CD4-positive, CD25-positive, alpha-beta regulatory T cell (primary cell): ENCODE measurements around the gene IGFBP2. TPM values are rescaled to one million over a fixed set of nuclear protein-coding genes. Genes with fewer than 3 reads are reported as not detected.
A peak's percentile ranks its signal among the peaks of the same experiment; 100 is the strongest.

Source experiments
- ATAC-seq, 2 donors: fragments of 150-1000 bp; cut with Tn5 transposase; one replicate each; pipeline ENCODE4 v1.10.0; 2021; ENCODE audit warnings: low read depth in 2 of 2, moderate number of reproducible peaks in 2 of 2, moderate library complexity in 1 of 2
- DNase-seq, 3 donors: peaks; one replicate each; pipeline versions ENCODE4 v3.0.0 to v3.0.0-alpha.2; 2012 to 2022; ENCODE audit warnings: mixed read lengths in 1 of 3
- H3K27ac ChIP-seq: one replicate; pipeline ENCODE4 v1.7.0; 2013; ENCODE audit warnings: mild to moderate bottlenecking, low read length; ENCODE audit not compliant: insufficient read depth, poor library complexity, severe bottlenecking
- H3K27me3 ChIP-seq: one replicate; pipeline ENCODE4 v1.7.0; 2013; ENCODE audit warnings: low read length; ENCODE audit not compliant: control insufficient read depth, insufficient read depth
- H3K36me3 ChIP-seq: one replicate; pipeline ENCODE4 v1.7.0; 2013; ENCODE audit warnings: mild to moderate bottlenecking, low read length, moderate library complexity; ENCODE audit not compliant: control insufficient read depth, insufficient read depth
- H3K4me1 ChIP-seq: 2 replicates; pipeline ENCODE4 v1.7.0; 2013; ENCODE audit warnings: mild to moderate bottlenecking, low read length; ENCODE audit not compliant: insufficient read depth, control insufficient read depth, poor library complexity, severe bottlenecking
- H3K4me3 ChIP-seq: one replicate; pipeline ENCODE4 v1.7.0; 2013; ENCODE audit warnings: low read depth, mild to moderate bottlenecking, low read length, moderate library complexity
- H3K9me3 ChIP-seq, 2 experiments: 1 replicate in 1 of 2; 2 replicates in 1 of 2; pipeline ENCODE4 v1.7.0; 2013; ENCODE audit warnings: low read length in 2 of 2, mild to moderate bottlenecking in 1 of 2, moderate library complexity in 1 of 2; ENCODE audit not compliant: control insufficient read depth in 2 of 2
- H3K27ac Mint-ChIP-seq, 3 donors: one replicate each; pipeline ENCODE4 v1.8.0; 2020 to 2022; ENCODE audit warnings: mild to moderate bottlenecking in 3 of 3, mixed read lengths in 3 of 3, moderate library complexity in 2 of 3
- H3K27me3 Mint-ChIP-seq: one replicate; pipeline ENCODE4 v1.8.0; 2022; ENCODE audit warnings: mild to moderate bottlenecking, mixed read lengths
- H3K36me3 Mint-ChIP-seq: one replicate; pipeline ENCODE4 v1.8.0; 2020; ENCODE audit warnings: mixed read lengths
- H3K4me1 Mint-ChIP-seq, 4 donors: one replicate each; pipeline ENCODE4 v1.8.0; 2020 to 2022; ENCODE audit warnings: mixed read lengths in 4 of 4, mild to moderate bottlenecking in 1 of 4
- H3K4me3 Mint-ChIP-seq, 4 donors: one replicate each; pipeline ENCODE4 v1.8.0; 2020 to 2022; ENCODE audit warnings: mild to moderate bottlenecking in 4 of 4, mixed read lengths in 4 of 4, moderate library complexity in 3 of 4
- H3K9me3 Mint-ChIP-seq, 7 donors: one replicate each; pipeline ENCODE4 v1.8.0; 2020 to 2022; ENCODE audit warnings: mixed read lengths in 7 of 7, mild to moderate bottlenecking in 3 of 7, moderate library complexity in 2 of 7
- polyA plus RNA-seq, 4 donors: library from polyadenylated mRNA; unstranded; fragments of 300-500 nt; fragmentation: Illumina TruSeq; gene quantifications; one replicate each; pipeline ENCODE4 v1.2.3, GENCODE V29; 2021
- total RNA-seq: library from RNA; stranded (reverse); gene quantifications from one replicate; pipeline ENCODE4 v1.2.3, GENCODE V29; 2022

IGFBP2 gene
- total and polyA plus RNA-seq, 5 donors from 2014 or later = not detected

DNA sequence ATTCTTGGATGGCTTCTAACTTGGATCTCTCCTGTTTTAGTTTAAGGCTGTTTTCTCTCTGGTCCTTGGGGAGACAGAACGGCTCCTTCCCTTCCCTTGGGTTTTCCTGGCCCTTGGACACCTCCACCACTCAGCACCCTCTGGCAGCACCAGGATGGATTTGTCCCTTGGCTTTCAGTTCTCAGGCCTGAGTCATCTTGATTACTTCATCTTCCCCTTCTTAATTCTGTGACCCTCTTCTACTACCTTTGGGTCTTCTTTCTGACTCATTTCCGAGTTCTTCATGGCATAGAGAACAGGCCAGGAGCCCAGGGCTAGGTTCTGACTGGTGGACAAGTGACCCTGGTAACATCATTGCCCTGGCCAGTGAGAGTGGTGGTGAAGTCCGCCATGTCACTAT is 14.9 kb downstream of the IGFBP2 start:
- no peaks in the 10 kb centered on the region for H3K36me3 ChIP-seq
- no peak overlapping the region for H3K4me3 ChIP-seq
- Mint-ChIP-seq H3K9me3 (peaks cover 0 to 2% (median 0%) of the 10 kb centered on the region in 7 donors), H3K36me3 (no peaks in the 10 kb centered on the region), H3K4me1 (no peaks in the 10 kb centered on the region), H3K4me3 (no peak overlapping the region), H3K27ac (peak overlapping the region in 1 of 3 donors; percentile 21), H3K27me3 (peaks cover 4% of the 10 kb centered on the region)
- H3K9me3 ChIP-seq = no peaks in the 10 kb centered on the region
- H3K4me1 ChIP-seq = no peaks in the 10 kb centered on the region
- ATAC-seq = no peak
- no peak for DNase-seq
- H3K27me3 ChIP-seq = peaks cover 2% of the 10 kb centered on the region
- H3K27ac ChIP-seq = no peak overlapping the region

DNA sequence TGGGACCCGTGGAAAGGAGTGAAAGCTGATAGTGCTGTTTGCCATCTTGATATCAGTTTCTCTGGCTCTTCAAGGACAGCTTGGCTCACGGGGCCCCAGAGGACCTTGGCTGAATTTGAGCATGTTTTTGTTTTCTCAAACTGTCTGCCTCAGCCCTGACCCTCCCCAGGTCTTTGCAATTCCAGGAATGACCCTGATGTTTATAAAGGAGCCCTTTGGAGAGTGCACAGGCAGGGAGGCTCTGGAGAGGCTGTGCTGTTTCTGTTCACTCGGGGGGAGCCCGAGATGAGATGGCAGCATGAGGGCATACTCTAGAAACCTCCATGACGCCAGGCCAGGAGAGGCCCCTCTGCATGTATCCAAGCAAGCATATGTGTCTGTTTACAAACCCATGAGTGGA is 16.4 kb downstream of the IGFBP2 start:
- no peaks in the 10 kb centered on the region for H3K4me1 ChIP-seq
- Mint-ChIP-seq H3K4me1 (no peaks in the 10 kb centered on the region), H3K36me3 (no peaks in the 10 kb centered on the region), H3K27me3 (peaks cover 4% of the 10 kb centered on the region), H3K9me3 (peaks cover 0 to 2% (median 0%) of the 10 kb centered on the region in 7 donors), H3K4me3 (no peak overlapping the region), H3K27ac (no peak overlapping the region)
- DNase-seq (no peak), ATAC-seq (no peak)
- no peaks in the 10 kb centered on the region for H3K9me3 ChIP-seq
- H3K27me3 ChIP-seq = peaks cover 2% of the 10 kb centered on the region
- H3K36me3 ChIP-seq = no peaks in the 10 kb centered on the region
- no peak overlapping the region for H3K27ac ChIP-seq
- H3K4me3 ChIP-seq = no peak overlapping the region

DNA sequence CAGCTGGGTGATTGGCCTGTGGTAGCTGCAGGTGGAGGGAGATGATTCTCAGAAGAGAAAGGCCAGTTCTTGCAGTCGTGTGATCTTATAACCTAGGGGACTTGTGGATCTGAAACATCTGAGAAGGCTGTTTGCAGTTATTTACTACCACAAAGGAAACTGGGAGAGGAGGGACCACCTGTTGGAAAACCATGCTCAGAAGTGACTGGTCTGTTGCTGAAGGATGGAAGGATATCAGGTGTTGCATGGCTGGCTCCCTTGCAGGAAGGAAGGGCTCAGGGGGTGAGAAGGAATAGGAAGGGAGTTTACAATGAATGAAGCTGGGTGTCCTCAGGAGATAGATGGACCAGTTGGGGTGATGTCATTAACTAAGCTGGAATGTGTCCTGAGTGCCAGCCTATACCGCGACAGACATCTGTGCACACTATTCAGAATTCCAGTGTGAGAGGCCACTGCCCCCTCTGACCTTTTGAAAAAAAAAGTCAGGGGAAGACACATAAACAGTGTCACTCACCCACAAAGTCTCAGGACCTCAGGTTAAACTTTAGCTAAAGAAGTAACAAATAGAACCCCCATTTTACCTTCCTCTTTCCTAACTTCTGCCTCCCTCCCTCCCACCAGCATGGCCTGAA is 17.5 kb downstream of the IGFBP2 start:
- no peak overlapping the region for H3K4me3 ChIP-seq
- no peak for ATAC-seq
- H3K36me3 ChIP-seq = no peaks in the 10 kb centered on the region
- H3K9me3 ChIP-seq = no peaks in the 10 kb centered on the region
- H3K36me3 Mint-ChIP-seq = no peaks in the 10 kb centered on the region
- H3K27me3 ChIP-seq = no peaks in the 10 kb centered on the region
- no peak for DNase-seq
- H3K4me1 Mint-ChIP-seq = no peaks in the 10 kb centered on the region
- no peaks in the 10 kb centered on the region for H3K4me1 ChIP-seq
- no peak overlapping the region for H3K4me3 Mint-ChIP-seq
- H3K27ac Mint-ChIP-seq = no peak overlapping the region
- peaks cover 4% of the 10 kb centered on the region for H3K27me3 Mint-ChIP-seq
- no peak overlapping the region for H3K27ac ChIP-seq
- H3K9me3 Mint-ChIP-seq = peaks cover 0 to 2% (median 0%) of the 10 kb centered on the region in 7 donors

DNA sequence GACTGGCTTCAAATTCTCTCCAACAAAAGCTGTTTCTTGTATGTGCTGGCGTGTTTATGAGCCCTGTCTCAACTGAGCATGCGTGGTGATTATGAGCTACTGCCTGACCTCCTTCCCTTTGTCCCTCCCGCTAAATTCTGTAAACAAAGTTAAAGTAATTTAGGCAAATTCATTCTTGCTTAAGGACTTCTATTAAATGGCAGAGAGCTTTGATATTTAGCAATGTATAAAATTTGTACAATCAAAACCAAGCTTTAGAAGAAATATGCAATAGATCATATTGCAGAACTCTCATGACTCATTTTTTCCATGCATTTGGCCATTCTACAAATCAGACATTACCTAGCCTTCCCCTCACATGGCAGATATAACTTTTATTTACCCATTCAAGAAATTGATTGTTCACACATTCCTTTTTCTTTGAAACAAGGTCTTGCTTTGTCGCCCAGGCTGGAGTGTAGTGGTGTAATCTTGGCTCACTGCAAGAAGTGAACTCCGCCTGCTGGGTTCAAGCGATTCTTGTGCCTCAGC is 18.2 kb downstream of the IGFBP2 start:
- H3K4me1 ChIP-seq = no peaks in the 10 kb centered on the region
- no peak overlapping the region for H3K4me3 Mint-ChIP-seq
- H3K9me3 ChIP-seq = no peaks in the 10 kb centered on the region
- DNase-seq (no peak), ATAC-seq (no peak)
- no peaks in the 10 kb centered on the region for H3K27me3 ChIP-seq
- H3K27me3 Mint-ChIP-seq = peaks cover 4% of the 10 kb centered on the region
- H3K36me3 Mint-ChIP-seq = no peaks in the 10 kb centered on the region
- H3K9me3 Mint-ChIP-seq = peaks cover 0 to 1% (median 0%) of the 10 kb centered on the region in 7 donors
- no peak overlapping the region for H3K27ac ChIP-seq
- no peak overlapping the region for H3K27ac Mint-ChIP-seq
- H3K4me1 Mint-ChIP-seq = no peaks in the 10 kb centered on the region
- H3K4me3 ChIP-seq = no peak overlapping the region
- no peaks in the 10 kb centered on the region for H3K36me3 ChIP-seq

DNA sequence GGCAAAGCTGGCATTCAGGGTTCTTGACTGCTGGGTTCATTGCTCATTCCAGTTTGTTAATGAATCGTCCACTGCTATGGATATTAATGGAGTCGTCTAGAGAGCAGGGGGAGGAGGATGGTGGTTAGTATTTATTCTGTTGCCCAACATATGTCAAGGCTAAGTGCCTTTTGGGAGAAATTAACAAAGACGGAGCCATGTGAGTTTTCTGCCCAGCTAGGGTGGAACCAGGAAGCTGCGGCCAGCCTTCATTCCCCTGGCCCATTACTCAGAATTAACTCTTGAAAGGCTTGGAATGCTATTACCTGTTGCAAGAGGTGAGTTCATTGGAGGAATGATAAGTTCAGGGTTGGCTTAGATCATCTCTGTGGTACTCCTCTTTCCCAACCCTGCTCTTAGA is 19.3 kb downstream of the IGFBP2 start:
- ATAC-seq = no peak
- DNase-seq = no peak
- Mint-ChIP-seq H3K9me3 (no peaks in the 10 kb centered on the region), H3K36me3 (no peaks in the 10 kb centered on the region), H3K4me1 (no peaks in the 10 kb centered on the region), H3K27me3 (peaks cover 4% of the 10 kb centered on the region), H3K4me3 (no peak overlapping the region), H3K27ac (no peak overlapping the region)
- H3K36me3 ChIP-seq = no peaks in the 10 kb centered on the region
- no peaks in the 10 kb centered on the region for H3K9me3 ChIP-seq
- H3K4me1 ChIP-seq = no peaks in the 10 kb centered on the region
- no peak overlapping the region for H3K27ac ChIP-seq
- H3K4me3 ChIP-seq = no peak overlapping the region
- H3K27me3 ChIP-seq = no peaks in the 10 kb centered on the region

DNA sequence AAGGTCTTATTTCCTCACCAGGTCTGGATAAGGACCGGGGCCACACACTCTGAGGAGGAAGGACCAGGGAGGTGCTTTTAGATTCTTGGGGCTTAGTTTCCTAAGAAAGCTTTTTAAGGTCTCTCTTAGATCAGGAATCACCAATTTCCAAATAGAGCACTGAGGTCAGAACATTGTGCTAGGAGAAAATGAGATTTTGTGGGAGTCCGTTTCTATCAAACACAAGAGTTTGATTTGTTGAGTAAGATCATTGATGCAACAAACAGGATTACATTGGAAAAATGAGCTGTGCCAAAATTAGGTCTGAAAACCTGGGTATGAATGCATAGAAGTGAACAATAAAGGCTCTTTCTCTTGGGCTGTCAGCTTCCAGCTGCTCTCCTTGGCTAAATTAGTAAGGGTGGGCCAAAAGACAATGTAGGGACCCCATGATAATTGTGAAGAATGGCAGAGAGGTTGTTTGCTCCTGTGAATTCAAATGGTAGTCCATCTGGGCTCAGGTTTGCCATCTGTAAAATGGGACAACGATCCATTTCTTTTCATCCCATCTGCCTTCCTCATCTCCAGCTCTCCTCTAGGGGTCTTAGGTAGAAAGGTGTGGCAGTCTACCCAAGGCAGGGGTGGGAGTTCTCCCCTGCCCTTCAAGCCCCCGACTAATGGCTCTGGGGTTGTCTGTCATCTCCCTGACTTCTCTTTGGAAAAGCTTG is 20.0 kb downstream of the IGFBP2 start:
- H3K36me3 Mint-ChIP-seq = no peaks in the 10 kb centered on the region
- H3K9me3 Mint-ChIP-seq = no peaks in the 10 kb centered on the region
- Histone ChIP-seq H3K4me3 (no peak overlapping the region), H3K27me3 (no peaks in the 10 kb centered on the region), H3K4me1 (no peaks in the 10 kb centered on the region), H3K36me3 (no peaks in the 10 kb centered on the region), H3K27ac (no peak overlapping the region), H3K9me3 (no peaks in the 10 kb centered on the region)
- H3K4me1 Mint-ChIP-seq = no peaks in the 10 kb centered on the region
- H3K27me3 Mint-ChIP-seq = peaks cover 6% of the 10 kb centered on the region
- no peak overlapping the region for H3K27ac Mint-ChIP-seq
- ATAC-seq (no peak), DNase-seq (no peak)
- no peak overlapping the region for H3K4me3 Mint-ChIP-seq

DNA sequence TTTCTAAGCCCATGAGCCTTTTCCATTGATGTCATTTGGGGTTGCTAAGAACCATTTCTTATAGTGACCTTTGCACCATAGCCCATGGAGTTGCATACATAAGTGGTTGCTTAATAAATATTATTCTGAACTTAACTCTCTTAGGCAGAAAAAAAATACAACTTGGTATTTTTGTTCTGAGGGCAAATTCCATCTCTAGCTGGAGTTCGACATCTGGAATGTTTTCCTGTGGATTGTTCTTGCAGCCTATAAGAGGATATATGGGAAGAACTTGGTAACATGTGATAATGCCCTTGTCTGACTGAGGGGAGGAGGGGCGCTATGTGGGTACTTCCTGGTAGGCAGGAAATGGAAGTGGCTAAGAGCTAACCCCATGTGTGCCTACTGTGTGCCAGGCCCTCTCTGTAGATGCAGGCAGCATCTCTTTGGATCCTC is 20.7 kb downstream of the IGFBP2 start:
- no peak for ATAC-seq
- Histone ChIP-seq H3K4me3 (no peak overlapping the region), H3K4me1 (no peaks in the 10 kb centered on the region), H3K27ac (no peak overlapping the region), H3K9me3 (no peaks in the 10 kb centered on the region), H3K27me3 (no peaks in the 10 kb centered on the region), H3K36me3 (no peaks in the 10 kb centered on the region)
- H3K4me3 Mint-ChIP-seq = no peak overlapping the region
- H3K4me1 Mint-ChIP-seq = no peaks in the 10 kb centered on the region
- H3K27me3 Mint-ChIP-seq = peaks cover 4% of the 10 kb centered on the region
- no peaks in the 10 kb centered on the region for H3K9me3 Mint-ChIP-seq
- peak in 1 of 3 donors; percentile 14 for DNase-seq
- no peaks in the 10 kb centered on the region for H3K36me3 Mint-ChIP-seq
- no peak overlapping the region for H3K27ac Mint-ChIP-seq
